Effector memory CD4-positive, alpha-beta T cell (primary cell): Measurements from ENCODE around the gene HTD2.

Experiments
- DNase-seq, 3 donors: peaks; one replicate each; pipeline ENCODE4 v3.0.0-alpha.2; 2020
- H3K27ac ChIP-seq: 2 replicates; pipeline ENCODE4 v1.7.0; 2013; ENCODE audit warnings: mild to moderate bottlenecking, low read length, moderate library complexity; ENCODE audit not compliant: insufficient read depth, poor library complexity, severe bottlenecking
- H3K27me3 ChIP-seq: replicated peaks from 2 replicates; pipeline ENCODE4 v1.7.0; 2013; ENCODE audit warnings: mild to moderate bottlenecking, low read length; ENCODE audit not compliant: insufficient read depth, control insufficient read depth, poor library complexity, severe bottlenecking
- H3K36me3 ChIP-seq: 2 replicates; pipeline ENCODE4 v1.7.0; 2013; ENCODE audit warnings: mild to moderate bottlenecking, low read length, moderate library complexity; ENCODE audit not compliant: control insufficient read depth, insufficient read depth
- H3K4me1 ChIP-seq: 2 replicates; pipeline ENCODE4 v1.7.0; 2013; ENCODE audit warnings: low read length, mild to moderate bottlenecking; ENCODE audit not compliant: control insufficient read depth, insufficient read depth, poor library complexity, severe bottlenecking
- H3K4me3 ChIP-seq: 2 replicates; pipeline ENCODE4 v1.7.0; 2013; ENCODE audit warnings: low read length, low read depth, mild to moderate bottlenecking; ENCODE audit not compliant: insufficient read depth, poor library complexity, severe bottlenecking
- H3K9me3 ChIP-seq: 2 replicates; pipeline ENCODE4 v1.7.0; 2013; ENCODE audit warnings: mild to moderate bottlenecking, low read length, moderate library complexity; ENCODE audit not compliant: control insufficient read depth

HTD2 gene

DNA sequence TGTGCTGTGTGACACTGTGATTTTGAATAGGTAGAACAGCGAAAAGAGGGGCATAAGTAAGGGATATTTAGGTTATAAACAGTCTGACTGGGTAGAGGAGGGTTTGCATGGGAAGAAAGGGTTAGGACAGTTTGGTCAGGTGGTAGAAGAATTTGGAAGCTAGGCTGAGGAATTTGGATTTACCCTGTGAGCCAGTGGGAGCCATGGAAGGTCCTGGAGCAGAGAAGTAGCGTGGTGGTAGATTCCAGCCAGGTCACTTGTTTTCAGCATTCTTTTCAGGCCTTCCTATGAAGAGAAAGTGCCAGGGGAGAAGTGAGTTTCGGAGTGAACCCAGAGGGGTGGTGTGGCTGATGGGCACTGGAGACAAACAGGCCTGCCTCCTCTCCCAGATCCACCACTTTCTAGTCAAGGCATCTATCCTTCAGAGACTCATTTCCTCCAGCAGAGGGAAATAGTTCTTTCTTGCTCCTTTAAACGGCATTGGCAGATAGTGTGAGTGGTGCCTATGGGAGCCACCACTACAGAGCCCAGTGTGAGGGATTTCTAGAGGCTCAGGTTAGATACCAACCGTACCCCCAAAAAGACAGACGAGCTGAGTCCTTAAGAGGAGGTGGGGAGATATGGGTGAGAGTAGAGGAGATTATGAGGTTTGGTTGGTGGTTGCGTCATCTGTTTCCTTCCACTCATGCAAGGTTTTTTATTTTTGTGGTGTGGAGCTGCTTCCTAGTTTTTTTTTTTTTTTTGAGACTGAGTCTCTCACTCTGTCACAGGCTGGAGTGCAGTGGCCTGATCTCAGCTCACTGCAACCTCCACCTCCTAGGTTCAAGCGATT, 47.6 kb downstream of the HTD2 start:
- no peak for DNase-seq
- no peaks in the 10 kb centered on the region for H3K9me3 ChIP-seq
- H3K36me3 ChIP-seq = no peaks in the 10 kb centered on the region
- H3K4me1 ChIP-seq = peaks cover 5% of the 10 kb centered on the region
- no peak overlapping the region for H3K4me3 ChIP-seq
- H3K27me3 ChIP-seq = no peaks in the 10 kb centered on the region
- H3K27ac ChIP-seq = no peak overlapping the region

- no peak for DNase-seq
- H3K4me1 ChIP-seq = no peaks in the 10 kb centered on the region
- H3K27me3 ChIP-seq = no peaks in the 10 kb centered on the region
- H3K36me3 ChIP-seq = no peaks in the 10 kb centered on the region
- no peak overlapping the region for H3K27ac ChIP-seq
- no peaks in the 10 kb centered on the region for H3K9me3 ChIP-seq
- H3K4me3 ChIP-seq = no peak overlapping the region
These were observed 48.9 kb downstream of the HTD2 start for GRCh38 chr3:58355179-58355578.

GRCh38 chr3:58356054-58356453, 49.7 kb downstream of the HTD2 start:
- Histone ChIP-seq H3K27ac (no peak overlapping the region), H3K9me3 (no peaks in the 10 kb centered on the region), H3K4me3 (no peak overlapping the region), H3K27me3 (no peaks in the 10 kb centered on the region), H3K4me1 (no peaks in the 10 kb centered on the region), H3K36me3 (no peaks in the 10 kb centered on the region)
- no peak for DNase-seq

DNA sequence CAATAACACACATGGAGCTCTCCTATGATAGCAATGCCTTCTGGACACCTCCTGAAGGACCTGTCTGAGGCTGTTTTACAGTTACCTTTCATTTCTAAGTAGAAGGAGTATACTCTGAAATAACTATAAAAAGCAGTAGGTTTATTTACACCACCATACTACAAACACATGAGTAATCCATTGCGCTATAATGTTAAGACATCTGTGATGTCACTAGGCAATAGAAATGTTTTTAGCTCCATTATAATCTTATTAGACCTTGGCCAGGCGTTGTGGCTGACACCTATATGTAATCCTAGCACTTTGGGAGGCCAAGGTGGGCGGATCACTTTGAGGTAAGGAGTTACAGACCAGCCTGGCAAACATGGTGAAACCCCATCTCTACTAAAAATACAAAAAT, 51.1 kb downstream of the HTD2 start:
- H3K4me3 ChIP-seq = no peak overlapping the region
- H3K27ac ChIP-seq = no peak overlapping the region
- H3K9me3 ChIP-seq = no peaks in the 10 kb centered on the region
- no peak for DNase-seq
- H3K4me1 ChIP-seq = no peaks in the 10 kb centered on the region
- H3K27me3 ChIP-seq = no peaks in the 10 kb centered on the region
- no peaks in the 10 kb centered on the region for H3K36me3 ChIP-seq

DNA sequence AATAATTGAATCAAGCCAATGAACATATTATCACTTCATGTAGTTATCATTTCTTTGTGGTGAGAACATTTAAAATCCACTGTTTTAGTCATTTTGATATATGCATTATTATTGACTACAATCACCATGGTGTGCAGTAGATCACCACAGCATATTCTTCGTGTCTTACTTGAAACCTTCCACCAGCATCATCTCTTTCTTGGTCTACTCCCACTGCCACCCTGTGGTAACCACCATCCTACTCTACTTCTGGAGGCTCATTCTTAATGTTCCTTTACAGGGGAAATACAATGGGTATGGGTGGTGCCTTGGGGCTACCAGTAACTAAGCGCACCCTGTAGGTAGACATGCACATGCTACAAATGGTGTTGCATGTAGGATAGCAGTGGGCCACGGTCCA, 51.8 kb downstream of the HTD2 start:
- no peak for DNase-seq
- no peak overlapping the region for H3K27ac ChIP-seq

DNA sequence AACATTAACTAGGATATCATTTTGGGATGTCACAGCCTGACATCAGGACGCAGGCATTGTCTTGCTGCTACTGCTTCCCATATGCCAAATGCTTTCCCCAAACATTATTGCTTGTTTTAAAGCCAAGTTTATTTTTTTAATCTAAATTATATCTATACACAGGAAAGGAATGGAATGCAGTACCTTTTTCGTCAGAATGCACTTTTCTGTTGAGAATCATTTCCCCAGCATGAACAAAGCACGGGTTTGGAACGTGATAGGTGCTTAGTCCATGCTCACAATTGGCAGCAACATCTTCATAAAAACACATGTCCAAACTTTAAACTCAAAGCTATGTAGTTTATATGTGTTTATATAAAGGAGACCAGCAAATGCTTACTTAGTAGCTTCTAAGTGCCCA, 52.5 kb downstream of the HTD2 start:
- DNase-seq = no peak
- Histone ChIP-seq H3K9me3 (no peaks in the 10 kb centered on the region), H3K4me3 (no peak overlapping the region), H3K27me3 (no peaks in the 10 kb centered on the region), H3K36me3 (no peaks in the 10 kb centered on the region), H3K4me1 (no peaks in the 10 kb centered on the region), H3K27ac (no peak overlapping the region)

More for the DNA sequence above, 51.8 kb downstream of the HTD2 start:
- Histone ChIP-seq H3K4me1 (no peaks in the 10 kb centered on the region), H3K9me3 (no peaks in the 10 kb centered on the region), H3K4me3 (no peak overlapping the region), H3K36me3 (no peaks in the 10 kb centered on the region), H3K27me3 (no peaks in the 10 kb centered on the region)

- Histone ChIP-seq H3K36me3 (no peaks in the 10 kb centered on the region), H3K27me3 (no peaks in the 10 kb centered on the region), H3K4me1 (no peaks in the 10 kb centered on the region), H3K9me3 (no peaks in the 10 kb centered on the region), H3K4me3 (no peak overlapping the region), H3K27ac (no peak overlapping the region)
- no peak for DNase-seq
These were observed 53.3 kb downstream of the HTD2 start for GRCh38 chr3:58359621-58360020.

- H3K27me3 ChIP-seq = no peaks in the 10 kb centered on the region
- no peaks in the 10 kb centered on the region for H3K9me3 ChIP-seq
- no peaks in the 10 kb centered on the region for H3K36me3 ChIP-seq
- H3K4me3 ChIP-seq = no peak overlapping the region
- H3K27ac ChIP-seq = no peak overlapping the region
- no peaks in the 10 kb centered on the region for H3K4me1 ChIP-seq
- DNase-seq = no peak
These were observed 55.5 kb downstream of the HTD2 start for GRCh38 chr3:58361866-58362265.

GRCh38 chr3:58366699-58367098, 60.4 kb downstream of the HTD2 start:
- no peaks in the 10 kb centered on the region for H3K4me1 ChIP-seq
- no peaks in the 10 kb centered on the region for H3K27me3 ChIP-seq
- H3K9me3 ChIP-seq = no peaks in the 10 kb centered on the region
- H3K4me3 ChIP-seq = no peak overlapping the region
- no peaks in the 10 kb centered on the region for H3K36me3 ChIP-seq
- H3K27ac ChIP-seq = no peak overlapping the region
- DNase-seq = no peak

DNA sequence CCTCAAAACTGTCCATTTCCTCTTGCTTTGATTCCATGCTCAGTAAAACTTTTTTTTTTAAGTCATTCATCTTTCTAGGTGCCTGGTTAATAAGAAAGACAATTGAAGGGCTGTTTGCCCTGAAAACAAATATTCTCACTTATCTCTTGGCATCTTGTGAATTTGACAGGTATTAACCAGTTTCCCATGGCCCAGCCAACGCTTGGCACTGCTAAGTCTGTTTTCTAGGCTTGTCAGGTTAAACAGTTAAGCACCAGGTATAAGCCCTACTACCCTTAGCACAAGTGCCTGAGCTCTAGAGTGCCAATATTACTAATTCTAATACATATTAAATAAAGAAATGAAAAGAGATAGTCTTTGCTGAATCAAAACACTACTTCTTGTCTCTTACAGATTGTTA, 62.7 kb downstream of the HTD2 start:
- Histone ChIP-seq H3K27me3 (no peaks in the 10 kb centered on the region), H3K9me3 (no peaks in the 10 kb centered on the region), H3K4me3 (no peak overlapping the region), H3K4me1 (no peaks in the 10 kb centered on the region), H3K27ac (no peak overlapping the region), H3K36me3 (no peaks in the 10 kb centered on the region)
- DNase-seq = no peak
